Astrocyte (in vitro differentiated cells and primary cell): Measurements from ENCODE around the gene VKORC1L1. TPM values are rescaled to one million over a fixed set of nuclear protein-coding genes. Genes with fewer than 3 reads are reported as not detected.

Experiments used
- DNase-seq: peaks from one replicate; pipeline ENCODE4 v3.0.0-alpha.2; 2010; ENCODE audit warnings: low read depth
- FAIRE-seq: peaks from 2 replicates; lab custom pipeline; 2011; peaks lifted over from hg19 to GRCh38; lab: Jason Lieb, UNC
- H2AFZ ChIP-seq: 2 replicates; pipeline ENCODE4 v1.6.0; 2012; ENCODE audit warnings: low read depth, low read length, inconsistent platforms
- H3K27ac ChIP-seq: 2 replicates; pipeline ENCODE4 v1.5.1; 2011; ENCODE audit warnings: low read depth, low read length, inconsistent platforms
- H3K27me3 ChIP-seq: 2 replicates; pipeline ENCODE4 v1.6.0; 2011; ENCODE audit warnings: low read length, inconsistent platforms; ENCODE audit not compliant: insufficient read depth
- H3K36me3 ChIP-seq: 2 replicates; pipeline ENCODE4 v1.5.1; 2011; ENCODE audit warnings: low read length, inconsistent platforms; ENCODE audit not compliant: insufficient read depth
- H3K4me1 ChIP-seq: 2 replicates; pipeline ENCODE4 v1.5.1; 2011; ENCODE audit warnings: low read length, inconsistent platforms; ENCODE audit not compliant: insufficient read depth
- H3K4me2 ChIP-seq: 2 replicates; pipeline ENCODE4 v1.6.0; 2012; ENCODE audit warnings: low read length, inconsistent platforms
- H3K4me3 ChIP-seq: 2 replicates; pipeline ENCODE4 v1.5.1; 2011; ENCODE audit warnings: low read depth, mild to moderate bottlenecking, low read length, inconsistent platforms; ENCODE audit not compliant: insufficient read depth
- H3K79me2 ChIP-seq: 2 replicates; pipeline ENCODE4 v1.6.0; 2012; ENCODE audit warnings: mild to moderate bottlenecking, low read length, inconsistent platforms; ENCODE audit not compliant: insufficient read depth
- H3K9ac ChIP-seq: 2 replicates; pipeline ENCODE4 v1.6.0; 2012; ENCODE audit warnings: mild to moderate bottlenecking, low read length, inconsistent platforms
- H3K9me3 ChIP-seq: 2 replicates; pipeline ENCODE4 v1.5.1; 2012; ENCODE audit warnings: low read depth, mild to moderate bottlenecking, low read length, inconsistent platforms; ENCODE audit not compliant: insufficient read depth
- H4K20me1 ChIP-seq: 2 replicates; pipeline ENCODE4 v1.6.0; 2012; ENCODE audit warnings: low read length, inconsistent platforms; ENCODE audit not compliant: insufficient read depth
- H3K27ac Mint-ChIP-seq: one replicate; pipeline ENCODE4 v1.8.0; 2021; ENCODE audit warnings: mild to moderate bottlenecking, mixed read lengths; ENCODE audit not compliant: unreplicated experiment
- H3K27me3 Mint-ChIP-seq: one replicate; pipeline ENCODE4 v1.8.0; 2021; ENCODE audit warnings: low read depth, mixed read lengths; ENCODE audit not compliant: unreplicated experiment
- H3K36me3 Mint-ChIP-seq: one replicate; pipeline ENCODE4 v1.8.0; 2021; ENCODE audit warnings: low read depth, mixed read lengths; ENCODE audit not compliant: unreplicated experiment
- H3K4me1 Mint-ChIP-seq: one replicate; pipeline ENCODE4 v1.8.0; 2021; ENCODE audit warnings: low read depth, mixed read lengths; ENCODE audit not compliant: unreplicated experiment
- H3K4me3 Mint-ChIP-seq: one replicate; pipeline ENCODE4 v1.8.0; 2021; ENCODE audit warnings: mild to moderate bottlenecking, moderate library complexity, mixed read lengths; ENCODE audit not compliant: unreplicated experiment
- H3K9me3 Mint-ChIP-seq: one replicate; pipeline ENCODE4 v1.8.0; 2021; ENCODE audit warnings: mild to moderate bottlenecking, mixed read lengths; ENCODE audit not compliant: unreplicated experiment
- EZH2 ChIP-seq: IDR thresholded peaks from 2 replicates; pipeline ENCODE4 v1.6.1; 2012; ENCODE audit warnings: mild to moderate bottlenecking, low read length, inconsistent platforms; ENCODE audit not compliant: insufficient read depth
- total RNA-seq: library from RNA; stranded (reverse); gene quantifications from 2 replicates; pipeline ENCODE4 v1.2.1, GENCODE V29; 2021
- TF ChIP-seq, protein P1 (sequence below): IDR thresholded peaks from 2 replicates; pipeline ENCODE4 v1.5.1; 2011; ENCODE audit warnings: low read depth, mild to moderate bottlenecking, inconsistent platforms, low read length, moderate library complexity; ENCODE audit not compliant: insufficient read depth

The VKORC1L1 gene
- total RNA-seq, 1 donor from 2014 or later: 32.3 TPM

- Mint-ChIP-seq H3K27ac (no peak overlapping the region), H3K4me1 (no peaks in the 10 kb centered on the region)
Measured at GRCh38 chr7:65951837-65952578, 79.1 kb downstream of the VKORC1L1 start.

GRCh38 chr7:65953001-65953720 lies 80.3 kb downstream of the VKORC1L1 start:
- no peak for DNase-seq
- no peak for FAIRE-seq
- no peak for TF ChIP-seq EZH2
- TF ChIP-seq, protein P1, sequence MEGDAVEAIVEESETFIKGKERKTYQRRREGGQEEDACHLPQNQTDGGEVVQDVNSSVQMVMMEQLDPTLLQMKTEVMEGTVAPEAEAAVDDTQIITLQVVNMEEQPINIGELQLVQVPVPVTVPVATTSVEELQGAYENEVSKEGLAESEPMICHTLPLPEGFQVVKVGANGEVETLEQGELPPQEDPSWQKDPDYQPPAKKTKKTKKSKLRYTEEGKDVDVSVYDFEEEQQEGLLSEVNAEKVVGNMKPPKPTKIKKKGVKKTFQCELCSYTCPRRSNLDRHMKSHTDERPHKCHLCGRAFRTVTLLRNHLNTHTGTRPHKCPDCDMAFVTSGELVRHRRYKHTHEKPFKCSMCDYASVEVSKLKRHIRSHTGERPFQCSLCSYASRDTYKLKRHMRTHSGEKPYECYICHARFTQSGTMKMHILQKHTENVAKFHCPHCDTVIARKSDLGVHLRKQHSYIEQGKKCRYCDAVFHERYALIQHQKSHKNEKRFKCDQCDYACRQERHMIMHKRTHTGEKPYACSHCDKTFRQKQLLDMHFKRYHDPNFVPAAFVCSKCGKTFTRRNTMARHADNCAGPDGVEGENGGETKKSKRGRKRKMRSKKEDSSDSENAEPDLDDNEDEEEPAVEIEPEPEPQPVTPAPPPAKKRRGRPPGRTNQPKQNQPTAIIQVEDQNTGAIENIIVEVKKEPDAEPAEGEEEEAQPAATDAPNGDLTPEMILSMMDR: no peak
- H3K4me1 ChIP-seq: no peaks in the 10 kb centered on the region
- no peaks in the 10 kb centered on the region for H3K27me3 ChIP-seq
- no peak overlapping the region for H2AFZ ChIP-seq
- Mint-ChIP-seq H3K4me1 (no peaks in the 10 kb centered on the region), H3K27ac (no peak overlapping the region), H3K27me3 (no peaks in the 10 kb centered on the region), H3K9me3 (no peaks in the 10 kb centered on the region), H3K4me3 (no peak overlapping the region), H3K36me3 (peaks cover 6% of the 10 kb centered on the region)
- H4K20me1 ChIP-seq: peaks cover 12% of the 10 kb centered on the region
- H3K36me3 ChIP-seq: peaks cover 4% of the 10 kb centered on the region
- no peaks in the 10 kb centered on the region for H3K79me2 ChIP-seq
- no peaks in the 10 kb centered on the region for H3K9me3 ChIP-seq
- H3K4me3 ChIP-seq: no peak overlapping the region
- no peak overlapping the region for H3K27ac ChIP-seq
- no peak overlapping the region for H3K4me2 ChIP-seq
- H3K9ac ChIP-seq: no peak overlapping the region

More at GRCh38 chr7:65951837-65952578, 79.1 kb downstream of the VKORC1L1 start:
- no peak for DNase-seq
- H3K9me3 Mint-ChIP-seq: no peaks in the 10 kb centered on the region
- H3K27me3 Mint-ChIP-seq: no peaks in the 10 kb centered on the region
- Histone ChIP-seq H2AFZ (no peak overlapping the region), H3K27me3 (no peaks in the 10 kb centered on the region), H3K79me2 (no peaks in the 10 kb centered on the region), H3K9ac (no peak overlapping the region), H3K4me1 (no peaks in the 10 kb centered on the region), H3K4me2 (no peak overlapping the region), H4K20me1 (peaks cover 12% of the 10 kb centered on the region), H3K4me3 (no peak overlapping the region), H3K9me3 (no peaks in the 10 kb centered on the region), H3K27ac (no peak overlapping the region), H3K36me3 (peaks cover 4% of the 10 kb centered on the region)
- no peak for FAIRE-seq
- TF ChIP-seq EZH2: no peak
- TF ChIP-seq, protein P1: no peak
- H3K4me3 Mint-ChIP-seq: no peak overlapping the region
- peaks cover 6% of the 10 kb centered on the region for H3K36me3 Mint-ChIP-seq
